ENCODE data around the gene SLC6A11. TPM values are rescaled to one million over a fixed set of nuclear protein-coding genes. Genes with fewer than 3 reads are reported as not detected.

SLC6A11 gene
- total RNA-seq, 1 experiment from 2014 or later, result not detected

- Histone ChIP-seq H3K4me2 (no peak overlapping the region), H3K4me1 (replicated peaks; ENCODE audit: insufficient read depth) (no peaks in the 10 kb centered on the region), H3K4me3 (no peak overlapping the region), H3F3A (ENCODE audit: insufficient read depth, low read depth) (no peaks in the 10 kb centered on the region), H3K36me3 (ENCODE audit: low read depth) (no peaks in the 10 kb centered on the region), H3K9me3 (ENCODE audit: insufficient read depth, low read depth) (no peaks in the 10 kb centered on the region), H3K79me2 (ENCODE audit: low read depth) (no peaks in the 10 kb centered on the region), H3K27me3 (ENCODE audit: insufficient read depth, low read depth) (peaks cover 96% of the 10 kb centered on the region), H3K9me2 (ENCODE audit: insufficient read depth) (no peaks in the 10 kb centered on the region), H2AFZ (no peak overlapping the region), H3K27ac (no peak overlapping the region), H4K20me1 (ENCODE audit: insufficient read depth) (no peaks in the 10 kb centered on the region)
- TF ChIP-seq, protein P1, sequence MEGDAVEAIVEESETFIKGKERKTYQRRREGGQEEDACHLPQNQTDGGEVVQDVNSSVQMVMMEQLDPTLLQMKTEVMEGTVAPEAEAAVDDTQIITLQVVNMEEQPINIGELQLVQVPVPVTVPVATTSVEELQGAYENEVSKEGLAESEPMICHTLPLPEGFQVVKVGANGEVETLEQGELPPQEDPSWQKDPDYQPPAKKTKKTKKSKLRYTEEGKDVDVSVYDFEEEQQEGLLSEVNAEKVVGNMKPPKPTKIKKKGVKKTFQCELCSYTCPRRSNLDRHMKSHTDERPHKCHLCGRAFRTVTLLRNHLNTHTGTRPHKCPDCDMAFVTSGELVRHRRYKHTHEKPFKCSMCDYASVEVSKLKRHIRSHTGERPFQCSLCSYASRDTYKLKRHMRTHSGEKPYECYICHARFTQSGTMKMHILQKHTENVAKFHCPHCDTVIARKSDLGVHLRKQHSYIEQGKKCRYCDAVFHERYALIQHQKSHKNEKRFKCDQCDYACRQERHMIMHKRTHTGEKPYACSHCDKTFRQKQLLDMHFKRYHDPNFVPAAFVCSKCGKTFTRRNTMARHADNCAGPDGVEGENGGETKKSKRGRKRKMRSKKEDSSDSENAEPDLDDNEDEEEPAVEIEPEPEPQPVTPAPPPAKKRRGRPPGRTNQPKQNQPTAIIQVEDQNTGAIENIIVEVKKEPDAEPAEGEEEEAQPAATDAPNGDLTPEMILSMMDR (conservative IDR thresholded peaks at IDR 0.05), result no peak
- no peak for TF ChIP-seq EZH2 (IDR thresholded peaks at IDR 0.05; ENCODE audit: low read depth)
- ChIA-PET POLR2A (ENCODE audit: unreplicated experiment) (no interaction called here), CTCF (no interaction called here)
- BruUV-seq (replicated peaks), result no TSS peak
- no peak for DNase-seq
- intact Hi-C loops (cut with micrococcal nuclease; ENCODE audit: unreplicated experiment), result loop anchor here (10.0 kb wide), 1 partner anchor 78 kb away; no protein-coding TSS in a partner anchor
Measured at GRCh38 chr3:10976770-10977169, 160.7 kb downstream of the SLC6A11 start.

- Histone ChIP-seq H3K4me2 (no peak overlapping the region), H2AFZ (no peak overlapping the region), H3K27ac (no peak overlapping the region), H4K20me1 (ENCODE audit: insufficient read depth) (no peaks in the 10 kb centered on the region), H3F3A (ENCODE audit: insufficient read depth, low read depth) (no peaks in the 10 kb centered on the region), H3K36me3 (ENCODE audit: low read depth) (no peaks in the 10 kb centered on the region), H3K4me1 (replicated peaks; ENCODE audit: insufficient read depth) (peaks cover 5% of the 10 kb centered on the region; the same call in 1 of the 2 replicates), H3K9me2 (ENCODE audit: insufficient read depth) (no peaks in the 10 kb centered on the region), H3K4me3 (no peak overlapping the region), H3K79me2 (ENCODE audit: low read depth) (no peaks in the 10 kb centered on the region), H3K27me3 (ENCODE audit: insufficient read depth, low read depth) (peaks cover 87% of the 10 kb centered on the region), H3K9me3 (ENCODE audit: insufficient read depth, low read depth) (no peaks in the 10 kb centered on the region)
- POLR2A ChIA-PET (ENCODE audit: unreplicated experiment), result interaction anchor here (0.6 kb wide), 1 partner anchor 307 kb away, joined by 3 read pairs; no protein-coding TSS in a partner anchor
- intact Hi-C loops (cut with micrococcal nuclease; ENCODE audit: unreplicated experiment), result loop anchor here (10.0 kb wide), 1 partner anchor 77 kb away; no protein-coding TSS in a partner anchor
- TF ChIP-seq, protein P1 (conservative IDR thresholded peaks at IDR 0.05), result no peak
- no peak for TF ChIP-seq EZH2 (IDR thresholded peaks at IDR 0.05; ENCODE audit: low read depth)
- no TSS peak for BruUV-seq (replicated peaks)
- CTCF ChIA-PET, result no interaction called here
- no peak for DNase-seq
Measured at GRCh38 chr3:10977892-10978510, 162.0 kb downstream of the SLC6A11 start.

GRCh38 chr3:10978956-10979355 is 162.9 kb downstream of the SLC6A11 start:
- POLR2A ChIA-PET (ENCODE audit: unreplicated experiment), result no interaction called here
- Histone ChIP-seq H3K4me1 (replicated peaks; ENCODE audit: insufficient read depth) (peaks cover 5% of the 10 kb centered on the region; the same call in 1 of the 2 replicates), H3K9me2 (ENCODE audit: insufficient read depth) (no peaks in the 10 kb centered on the region), H3K9me3 (ENCODE audit: insufficient read depth, low read depth) (no peaks in the 10 kb centered on the region), H3K27me3 (ENCODE audit: insufficient read depth, low read depth) (peaks cover 78% of the 10 kb centered on the region), H2AFZ (no peak overlapping the region), H4K20me1 (ENCODE audit: insufficient read depth) (no peaks in the 10 kb centered on the region), H3K27ac (no peak overlapping the region), H3K4me3 (no peak overlapping the region), H3K4me2 (no peak overlapping the region), H3F3A (ENCODE audit: insufficient read depth, low read depth) (no peaks in the 10 kb centered on the region), H3K79me2 (ENCODE audit: low read depth) (no peaks in the 10 kb centered on the region), H3K36me3 (ENCODE audit: low read depth) (no peaks in the 10 kb centered on the region)
- TF ChIP-seq, protein P1 (conservative IDR thresholded peaks at IDR 0.05), result no peak
- no peak for TF ChIP-seq EZH2 (IDR thresholded peaks at IDR 0.05; ENCODE audit: low read depth)
- no TSS peak for BruUV-seq (replicated peaks)
- intact Hi-C loops (cut with micrococcal nuclease; ENCODE audit: unreplicated experiment), result loop anchor here (10.0 kb wide), 1 partner anchor 76 kb away; no protein-coding TSS in a partner anchor
- CTCF ChIA-PET, result no interaction called here
- no peak for DNase-seq
